NCI-H2081 treated with DMSO at 0.1 percent for 48 hours (cell line): ENCODE measurements around the gene SOD2.
"Not testable (repeated sequence)": the region's sequence is repeated elsewhere in the genome, so short reads cannot be mapped to it uniquely, and the experiment has no call there.

Experiments used
- DNase-seq: peaks from one replicate; lab custom pipeline; 2025; lab: John Stamatoyannopoulos, UW

The SOD2 gene

DNA sequence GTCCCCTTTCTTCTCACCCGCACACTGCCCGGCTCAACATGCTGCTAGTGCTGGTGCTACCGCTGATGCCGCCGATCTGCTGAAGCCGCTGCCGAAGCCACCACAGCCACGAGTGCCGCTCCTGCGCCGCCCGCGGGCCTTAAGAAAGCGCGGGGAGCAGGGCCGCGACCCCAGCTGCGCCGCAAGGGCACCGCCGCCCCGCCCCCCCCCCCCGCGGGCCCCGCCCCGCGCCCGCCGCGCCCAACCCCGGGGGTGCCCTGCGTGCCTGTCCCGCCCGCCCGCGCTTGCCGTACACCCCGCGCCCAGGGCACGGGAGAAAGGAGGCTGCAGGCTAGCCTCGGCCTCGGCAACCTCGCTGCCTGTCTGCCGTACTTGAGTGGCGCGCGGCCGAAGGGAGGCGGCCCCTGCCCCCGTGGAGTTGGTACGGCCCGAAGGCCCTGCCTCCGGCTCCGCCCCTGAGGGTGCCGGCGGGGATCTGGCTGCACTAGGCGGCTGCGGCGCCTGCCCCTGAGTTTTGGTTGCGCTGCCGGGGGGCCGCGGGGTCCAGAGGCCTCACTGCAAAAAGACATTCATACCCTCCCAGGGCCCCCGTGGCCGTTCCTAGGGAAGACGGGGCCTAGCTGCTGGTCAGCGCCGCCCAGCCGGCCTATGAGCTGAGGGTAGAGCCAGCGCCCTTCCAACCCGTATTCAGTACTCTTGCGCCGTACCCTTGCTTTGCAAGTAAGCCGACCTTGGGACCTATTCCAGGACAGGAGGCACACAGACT, at the start of gene SOD2:
Gene SOD2 (minus strand): TSS at position 114 of the 766 bp plus-strand sequence. CDS start 74 bp downstream, at position 40.
- no peak for DNase-seq

DNA sequence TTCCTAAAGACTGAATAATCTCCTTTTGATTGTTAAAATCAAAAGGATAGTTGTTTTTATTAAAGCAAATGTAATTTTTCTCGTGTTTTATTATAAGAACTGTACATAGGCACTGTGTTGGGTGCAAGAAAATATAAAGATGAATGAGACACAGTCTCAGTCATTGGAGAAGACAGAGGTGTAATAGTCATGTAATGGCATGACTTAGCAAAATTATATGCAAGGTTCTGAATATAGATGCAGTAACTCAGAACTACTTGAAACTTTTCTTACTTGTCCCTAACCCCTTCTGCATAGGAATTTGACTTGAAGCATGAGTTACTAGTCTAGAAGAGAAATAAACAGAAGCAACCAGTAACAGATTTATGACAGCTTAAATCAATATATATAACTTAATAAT, 49.1 kb upstream of the SOD2 start:
- DNase-seq = no peak

DNA sequence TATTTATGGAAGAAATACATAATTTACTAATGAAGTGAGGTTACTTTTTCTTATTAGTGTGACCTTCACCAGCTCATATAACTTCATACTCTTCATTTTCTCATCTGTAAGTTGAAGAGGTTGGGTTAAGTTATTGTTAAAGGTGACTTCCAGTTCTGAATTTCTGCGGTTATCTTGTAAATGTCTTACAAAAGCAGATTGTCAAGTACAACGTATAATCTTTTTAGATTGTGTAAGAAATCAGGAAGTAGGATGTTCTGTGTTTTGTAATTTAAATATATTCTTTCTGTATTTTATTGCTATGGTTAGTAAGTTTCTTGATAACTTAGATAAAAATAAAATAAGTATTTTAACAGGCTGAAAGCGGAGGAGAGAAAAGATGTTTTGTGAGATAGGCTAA, 46.3 kb upstream of the SOD2 start:
- no peak for DNase-seq

DNA sequence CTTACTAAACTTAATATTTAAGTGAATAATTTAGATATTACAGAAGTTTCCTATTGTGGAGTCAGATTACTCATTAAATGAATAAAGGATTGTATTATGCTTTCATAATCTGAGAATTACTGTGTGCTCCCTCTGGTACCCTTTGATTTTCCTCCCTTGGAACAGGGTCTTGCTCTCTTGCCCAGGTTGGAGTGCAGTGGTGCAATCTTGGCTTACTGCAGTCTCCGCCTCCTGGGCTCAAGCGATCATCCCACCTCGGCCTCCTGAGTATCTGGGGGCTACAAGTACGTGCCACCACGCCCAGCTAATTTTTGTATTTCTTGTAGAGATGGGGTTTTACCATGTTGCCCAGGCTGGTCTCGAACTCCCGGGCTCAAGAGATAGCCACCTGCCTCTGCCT, 43.9 kb upstream of the SOD2 start:
- no peak for DNase-seq

DNA sequence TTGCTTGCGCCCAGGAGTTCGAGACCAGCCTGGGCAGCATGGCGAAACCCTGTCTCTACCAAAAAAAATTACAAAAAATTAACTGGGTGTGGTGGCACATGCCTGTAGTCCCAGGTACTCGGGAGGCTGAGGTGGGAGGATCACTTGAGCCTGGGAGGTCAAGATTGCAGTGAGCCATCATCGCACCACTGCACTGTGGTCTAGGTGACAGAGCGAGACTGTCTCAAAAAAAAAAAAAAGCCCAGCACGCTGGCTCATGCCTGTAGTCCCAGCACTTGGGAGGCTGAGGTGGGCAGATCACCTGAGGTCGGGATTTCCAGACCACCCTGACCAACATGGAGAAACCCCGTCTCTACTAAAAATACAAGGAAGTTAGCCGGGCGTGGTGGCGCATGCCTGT, 40.4 kb upstream of the SOD2 start:
- not testable (repeated sequence) for DNase-seq

DNA sequence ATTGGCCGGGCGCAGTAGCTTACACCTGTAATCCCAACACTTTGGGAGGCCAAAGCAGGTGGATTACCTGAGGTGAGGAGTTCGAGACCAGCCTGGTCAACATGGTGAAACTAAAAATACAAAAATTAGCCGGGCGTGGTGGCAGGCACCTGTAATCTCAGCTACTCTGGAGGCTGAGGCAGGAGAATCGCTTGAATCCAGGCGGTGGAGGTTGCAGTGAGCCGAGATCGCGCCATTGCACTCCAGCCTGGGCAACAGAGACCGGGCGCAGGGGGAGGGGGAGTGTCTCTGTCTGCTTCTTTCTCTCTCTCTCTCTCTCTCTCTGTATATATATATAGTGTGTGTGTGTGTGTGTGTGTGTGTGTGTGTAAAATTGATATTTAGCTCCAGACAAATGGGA, 39.5 kb upstream of the SOD2 start:
- DNase-seq = not testable (repeated sequence)

DNA sequence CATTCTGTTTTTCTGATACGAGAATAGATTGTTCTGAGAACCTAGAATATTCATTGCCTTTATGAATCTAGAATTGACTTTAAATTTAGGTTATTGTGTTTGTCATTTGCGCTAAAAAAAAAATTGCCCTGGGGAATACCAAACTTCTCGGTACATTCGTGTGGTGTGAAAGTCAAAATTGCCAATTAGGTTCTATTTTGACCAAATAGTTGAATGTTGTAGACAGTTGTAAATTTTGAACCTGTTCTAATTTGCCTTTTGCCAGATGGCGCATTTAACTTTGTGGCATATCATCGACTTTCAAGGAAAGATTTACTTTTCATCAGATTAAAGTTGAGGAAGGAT, 37.3 kb upstream of the SOD2 start:
- no peak for DNase-seq

DNA sequence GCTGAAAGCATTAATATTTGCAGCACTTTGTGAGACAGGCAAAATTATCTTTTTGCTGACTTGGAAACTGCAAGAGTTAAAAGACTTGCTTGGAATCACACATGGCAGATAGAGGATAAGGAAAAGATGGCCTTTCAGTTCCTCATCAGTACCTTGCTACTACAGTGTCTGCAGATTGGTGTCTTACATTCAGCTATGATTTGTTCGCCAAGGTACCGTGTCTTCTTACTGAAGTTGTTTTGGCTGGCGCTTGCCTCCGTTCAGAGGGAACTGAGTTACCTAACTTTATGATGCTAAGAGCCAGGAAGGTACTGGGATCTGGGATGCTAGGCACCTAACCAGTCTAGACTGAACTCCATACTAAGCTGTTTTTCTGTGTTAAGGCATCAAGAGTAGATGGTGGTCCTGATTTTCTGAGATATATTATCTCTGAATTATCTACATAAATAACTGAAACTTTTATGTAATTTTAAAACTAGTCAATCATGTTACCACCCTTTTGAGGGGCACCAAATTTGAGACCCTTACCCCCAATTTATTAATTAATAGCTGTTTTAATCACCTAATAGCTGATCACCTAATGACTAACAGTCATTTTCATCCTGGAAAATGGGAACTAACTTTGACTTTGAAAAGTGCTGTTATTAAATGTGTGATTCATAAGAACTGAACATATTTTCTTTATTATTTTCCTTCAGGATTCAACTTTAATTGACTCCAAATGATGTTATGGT, 36.7 kb upstream of the SOD2 start:
- no peak for DNase-seq

DNA sequence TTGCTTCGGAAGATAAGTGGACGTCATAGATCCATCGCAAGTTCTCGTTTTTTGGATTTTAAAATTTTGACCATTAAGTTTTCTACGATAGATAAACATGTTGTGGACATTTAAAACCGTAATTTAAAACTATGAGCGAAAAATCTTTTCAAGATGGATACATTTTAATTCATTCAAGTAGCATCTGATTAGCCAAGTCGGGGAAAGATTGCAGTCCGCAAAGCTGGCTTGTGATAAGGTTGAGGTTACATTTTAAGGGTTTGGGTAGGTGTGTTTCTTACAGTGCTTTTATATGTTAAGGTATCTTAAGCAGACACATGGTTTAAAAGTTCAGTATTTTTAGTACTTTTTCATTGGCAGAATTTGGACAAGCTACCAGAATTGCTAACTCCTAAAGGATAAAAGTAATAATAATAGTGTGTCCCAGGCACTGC, 35.5 kb upstream of the SOD2 start:
- no peak for DNase-seq

DNA sequence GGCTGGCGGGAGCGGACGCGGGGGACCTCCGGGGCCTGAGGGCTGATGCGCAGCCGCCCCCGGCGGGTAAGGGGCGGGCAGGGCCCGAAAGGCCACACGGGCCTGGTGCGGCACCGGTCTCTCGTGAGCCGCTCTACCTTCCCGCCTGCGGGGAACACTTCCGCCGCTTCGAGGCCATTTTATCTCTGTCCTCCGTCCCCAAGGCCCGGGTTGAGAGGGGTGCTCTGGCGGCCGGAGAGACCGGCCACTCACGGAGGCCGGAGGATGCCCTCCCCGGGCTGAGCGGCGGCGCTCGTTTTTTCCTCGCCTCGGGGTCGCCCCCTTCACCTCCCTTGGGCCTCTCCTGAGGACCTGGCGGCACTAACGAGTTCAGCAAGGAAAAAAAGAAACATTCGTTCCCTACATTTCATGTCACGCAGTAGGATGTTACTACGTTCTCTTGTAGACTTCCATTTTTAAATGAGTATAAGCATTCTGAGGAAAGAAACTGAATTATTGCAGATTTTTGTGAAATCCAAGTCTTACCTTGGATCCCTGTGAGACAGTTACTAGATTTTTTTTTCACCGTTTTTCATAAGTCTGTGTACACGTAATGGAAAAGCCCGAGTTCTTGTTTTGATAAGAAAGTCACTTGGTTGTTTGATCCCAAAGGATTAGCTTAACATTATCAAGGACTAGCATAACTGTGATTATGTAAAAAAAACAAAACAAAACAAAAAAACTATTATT, 34.8 kb upstream of the SOD2 start:
- DNase-seq = no peak

DNA sequence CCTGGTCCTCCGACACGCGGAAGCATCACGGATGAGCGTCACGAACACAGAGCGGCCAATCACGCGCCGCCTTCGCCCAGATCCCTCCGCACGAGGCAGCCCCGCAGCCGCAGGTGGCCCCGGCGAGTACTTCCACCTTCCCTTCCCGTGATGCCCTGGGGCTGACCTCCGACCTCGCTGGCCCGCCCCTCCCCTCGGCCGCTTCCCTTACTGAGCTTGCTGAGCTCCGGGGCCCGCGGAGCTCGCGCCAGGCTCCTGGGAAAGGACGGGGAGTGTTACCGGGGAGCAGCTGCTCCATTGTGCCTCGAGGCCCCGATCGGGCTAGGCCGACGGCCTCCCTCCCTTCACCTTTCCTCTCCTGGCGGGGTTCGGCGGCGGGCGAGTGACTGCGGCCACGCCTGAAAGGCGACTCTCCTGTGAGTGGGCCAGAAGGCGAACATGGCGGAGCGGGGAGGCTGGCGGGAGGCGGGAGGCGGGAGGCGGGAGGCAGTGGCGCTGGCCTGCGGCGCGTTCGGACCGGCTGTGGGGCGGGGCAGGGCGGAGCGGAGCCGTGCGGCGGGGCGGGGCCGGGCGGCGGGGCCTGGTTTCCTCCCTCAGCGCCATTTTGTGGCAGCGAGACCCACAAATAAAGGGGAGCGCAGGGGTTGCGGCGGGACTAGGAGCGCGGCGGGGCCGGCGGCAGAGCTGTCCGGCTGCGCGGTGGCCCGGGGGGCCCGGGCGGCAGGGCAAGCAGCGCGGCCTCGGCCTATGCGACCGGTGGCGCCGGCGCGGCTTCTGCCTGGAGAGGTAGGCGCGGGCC, 34.1 kb upstream of the SOD2 start, which contains the start of gene WTAP:
Gene WTAP (plus strand): TSS at position 589 of the 799 bp plus-strand sequence. CDS start 8,760 bp downstream, outside the sequence.
- peak; percentile 70 for DNase-seq

DNA sequence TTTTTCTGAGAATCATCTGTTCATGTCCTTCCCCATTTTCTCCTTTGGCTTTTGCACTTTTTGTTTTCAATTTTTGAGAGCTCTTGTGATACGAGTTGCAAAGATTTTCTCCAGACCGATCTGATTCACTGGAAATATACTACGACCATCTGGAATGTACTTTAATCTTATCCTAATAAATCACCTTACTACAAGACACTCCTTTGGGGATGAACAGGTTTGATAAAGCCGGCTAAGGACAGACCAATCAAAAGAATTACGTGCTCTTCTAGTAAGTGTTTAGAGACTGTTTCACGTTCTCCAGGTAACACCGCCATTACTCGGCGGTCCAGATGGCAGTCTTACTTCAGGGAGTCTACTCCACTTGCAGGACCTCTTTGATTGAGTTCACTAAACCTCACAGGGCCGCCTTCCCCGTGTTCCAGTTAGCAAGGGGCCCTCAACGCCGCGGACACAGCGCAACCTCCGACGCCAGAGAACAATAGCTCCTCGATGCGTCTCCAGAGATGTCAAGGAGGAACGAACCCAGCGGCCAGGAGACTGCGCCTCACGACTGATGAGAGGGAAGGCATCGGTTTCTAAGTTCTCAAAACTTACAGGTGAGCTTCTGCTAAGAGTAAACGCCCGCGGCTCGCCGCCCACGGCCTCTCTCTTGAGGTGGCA, 33.3 kb upstream of the SOD2 start:
- DNase-seq = no peak

DNA sequence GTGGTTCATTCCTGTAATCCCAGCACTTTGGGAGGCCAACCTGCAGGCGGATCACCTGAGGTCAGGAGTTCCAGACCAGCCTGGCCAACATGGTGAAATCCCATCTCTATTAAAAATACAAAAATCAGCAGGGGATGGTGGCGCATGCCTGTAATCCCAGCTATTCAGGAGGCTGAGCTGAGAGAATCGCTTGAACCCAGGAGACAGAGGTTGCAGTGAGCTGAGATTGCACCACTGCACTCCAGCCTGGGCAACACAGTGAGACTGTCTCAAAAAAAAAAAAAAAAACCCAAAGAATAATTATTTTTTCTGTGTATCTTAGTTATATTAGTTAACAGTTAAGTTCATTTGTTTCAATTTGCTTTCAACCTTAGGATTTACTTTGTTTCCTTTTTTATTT, 32.2 kb upstream of the SOD2 start:
- DNase-seq = not testable (repeated sequence)

DNA sequence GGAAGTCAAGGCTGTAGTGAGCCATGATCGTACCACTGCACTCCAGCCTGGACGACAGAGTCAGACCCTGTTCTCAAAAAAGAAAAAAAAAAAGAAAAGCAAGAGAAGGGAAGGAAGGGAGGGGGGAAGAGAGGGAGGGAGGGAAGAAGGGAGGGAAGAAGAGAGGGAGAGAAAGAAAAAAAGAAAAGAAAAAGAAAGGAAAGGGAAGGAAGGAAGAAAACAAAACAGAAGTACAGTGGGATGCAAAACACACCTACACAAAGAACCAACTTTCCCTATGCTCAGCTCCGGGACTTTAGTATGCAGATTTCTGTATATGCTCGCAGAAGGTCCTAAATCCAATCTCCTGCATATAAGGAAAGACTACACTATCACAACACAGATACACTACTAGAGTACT, 31.7 kb upstream of the SOD2 start:
- no peak for DNase-seq

DNA sequence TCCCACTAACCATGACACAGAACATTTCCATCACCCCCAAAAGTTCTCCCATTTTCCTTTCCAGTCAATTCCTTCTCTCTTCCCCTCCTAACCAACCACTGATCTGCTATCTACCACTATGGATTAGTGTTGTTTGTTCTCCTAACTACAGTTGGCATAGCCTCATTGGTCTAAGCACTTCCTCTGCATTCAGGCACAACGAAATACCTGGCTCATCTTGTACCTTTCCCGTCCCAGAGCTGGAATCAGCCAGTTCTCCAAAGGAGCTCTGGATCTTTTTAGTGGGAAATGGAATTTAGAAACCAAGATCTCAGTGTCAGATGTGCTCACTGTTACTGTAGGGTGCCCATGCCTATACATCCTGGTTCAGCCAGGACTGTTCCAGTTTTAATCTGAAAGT, 30.2 kb upstream of the SOD2 start:
- DNase-seq = no peak

DNA sequence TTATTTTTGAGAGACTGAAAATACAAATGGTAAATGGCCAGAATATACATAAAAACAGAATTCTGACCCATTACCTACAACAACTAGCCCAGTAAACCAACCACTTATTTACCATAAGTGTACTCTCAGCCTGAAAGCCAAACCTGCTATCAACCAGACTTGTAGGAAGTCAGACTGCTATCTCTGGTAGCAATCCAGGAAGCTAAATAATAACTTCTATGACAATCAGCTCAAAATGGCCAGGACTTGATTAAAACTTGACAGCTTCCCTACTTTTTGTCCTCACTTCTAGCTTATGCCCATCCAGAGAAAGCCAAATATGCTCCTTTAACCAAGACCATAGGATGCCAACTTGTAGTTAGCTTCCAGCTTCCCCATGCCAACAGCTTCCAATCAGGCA, 29.6 kb upstream of the SOD2 start:
- DNase-seq = no peak

DNA sequence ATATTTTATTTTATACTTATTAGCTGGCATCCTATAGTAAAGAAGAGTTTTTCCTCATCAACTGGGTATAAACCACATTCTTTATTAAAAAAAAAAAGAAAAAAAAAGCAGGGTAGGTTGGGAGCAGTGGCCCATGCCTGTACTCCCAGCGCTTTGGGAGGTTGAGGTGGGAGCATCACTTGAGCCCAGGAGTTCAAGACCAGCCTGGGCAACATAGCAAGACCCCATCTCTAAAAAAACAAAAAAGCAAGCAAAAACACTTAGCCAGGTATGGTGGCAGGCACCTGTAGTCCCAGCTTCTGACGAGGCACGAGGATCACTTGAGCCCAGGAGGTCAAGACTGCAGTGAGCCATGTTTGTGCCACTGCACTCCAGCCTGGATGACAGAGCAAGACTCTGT, 28.9 kb upstream of the SOD2 start:
- not testable (repeated sequence) for DNase-seq

DNA sequence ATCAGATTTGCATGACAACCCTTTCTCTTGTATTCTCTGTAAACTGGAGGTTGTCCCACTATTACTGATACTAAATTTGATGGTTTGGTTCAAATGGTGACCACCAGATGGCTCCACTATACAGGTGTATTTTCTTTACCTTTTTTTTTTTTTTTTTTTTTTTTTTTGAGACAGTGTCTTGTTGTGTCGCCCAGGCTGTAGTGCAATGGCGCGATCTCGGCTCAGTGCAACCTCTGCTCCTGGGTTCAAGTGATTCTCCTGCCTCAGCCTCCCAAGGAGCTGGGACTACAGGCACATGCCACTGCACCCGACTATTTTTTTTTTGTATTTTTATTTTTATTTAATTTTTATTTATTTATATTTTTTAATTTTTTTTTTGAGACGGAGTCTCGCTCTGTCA, 27.7 kb upstream of the SOD2 start:
- no peak for DNase-seq

DNA sequence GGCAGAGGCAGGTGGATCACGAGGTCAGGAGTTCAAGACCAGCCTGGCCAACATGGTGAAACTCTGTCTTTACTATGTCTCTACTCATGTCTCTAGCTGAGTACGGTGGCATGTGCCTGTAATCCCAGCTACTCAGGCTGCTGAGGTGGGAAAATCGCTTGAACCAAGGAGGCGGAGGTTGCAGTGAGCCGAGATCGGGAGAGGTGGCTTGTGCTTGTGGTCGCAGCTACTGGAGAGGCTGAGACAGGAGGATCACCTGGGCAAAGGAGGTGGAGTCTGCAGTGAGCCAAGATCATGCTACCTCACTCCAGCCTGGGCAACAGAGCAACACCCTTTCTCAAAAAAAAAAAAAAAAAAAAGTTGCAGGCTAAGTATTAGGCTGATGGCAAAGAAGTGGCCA, 26.2 kb upstream of the SOD2 start:
- no peak for DNase-seq

DNA sequence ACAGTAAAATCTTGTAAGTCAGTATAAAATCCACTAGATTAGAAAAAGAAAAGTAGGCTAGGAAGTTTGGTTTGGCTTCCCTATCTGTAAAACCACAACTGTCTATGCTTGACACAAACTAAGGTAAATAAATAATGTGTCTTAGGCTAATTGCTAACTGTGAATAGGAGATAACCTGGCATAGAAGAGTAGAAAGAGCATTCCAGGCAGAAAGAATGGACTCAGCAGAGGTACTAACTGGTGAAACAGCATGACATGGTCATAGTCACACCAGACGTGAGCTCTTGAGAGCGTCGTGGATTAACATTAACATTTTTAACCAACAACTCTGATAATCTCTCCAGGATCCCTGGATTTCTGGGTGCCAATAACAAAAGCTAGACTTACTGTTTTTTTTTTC, 25.6 kb upstream of the SOD2 start:
- DNase-seq = no peak
